Caco-2 (cell line): Measurements from ENCODE around the gene PDLIM7. TPM values are rescaled to one million over a fixed set of nuclear protein-coding genes. Genes with fewer than 3 reads are reported as not detected.

Source experiments
- BruUV-seq: library from RNA; stranded (reverse); fragments of 400-500 nt; replicated peaks from 2 replicates; lab custom pipeline; 2021; lab: Mats Ljungman, UMichigan
- CTCF ChIA-PET: fragments of 300-600 bp; sonication (Branson Sonifier 250); formaldehyde crosslinking; loops from one replicate; lab custom pipeline; 2022; ENCODE audit warnings: antibody characterized with exemption; lab: Charles Lee
- POLR2A ChIA-PET: fragments of 300-600 bp; sonication (Branson Sonifier 250); formaldehyde crosslinking; loops from one replicate; lab custom pipeline; 2022; ENCODE audit warnings: antibody characterized with exemption; lab: Charles Lee
- DNase-seq, 2 experiments: peaks; one replicate each; pipeline versions ENCODE4 v3.0.0 to v3.0.0-alpha.2; 2020 to 2022
- H3K27me3 ChIP-seq: replicated peaks from 2 replicates; pipeline ENCODE4 v1.6.0; 2011; ENCODE audit warnings: low read length; ENCODE audit not compliant: control insufficient read depth, insufficient read depth
- H3K36me3 ChIP-seq: 2 replicates; pipeline ENCODE4 v1.5.1; 2011; ENCODE audit warnings: low read length; ENCODE audit not compliant: control insufficient read depth, insufficient read depth
- H3K4me1 ChIP-seq: fragments of 250-450 bp; sonication (Bioruptor Pico); 2 replicates; pipeline ENCODE4 v1.5.1; 2020; ENCODE audit warnings: mild to moderate bottlenecking
- H3K4me3 ChIP-seq: 2 replicates; pipeline ENCODE4 v1.5.1; 2011; ENCODE audit warnings: low read depth, mild to moderate bottlenecking, control low read depth, low read length
- H3K9me3 ChIP-seq: fragments of 250-450 bp; sonication (Bioruptor Pico); 2 replicates; pipeline ENCODE4 v1.5.1; 2020; ENCODE audit warnings: mild to moderate bottlenecking, moderate library complexity
- H3K27ac Mint-ChIP-seq: one replicate; pipeline ENCODE4 v1.8.0; 2022; ENCODE audit warnings: mixed read lengths; ENCODE audit not compliant: unreplicated experiment
- H3K27me3 Mint-ChIP-seq: one replicate; pipeline ENCODE4 v1.8.0; 2022; ENCODE audit warnings: mixed read lengths; ENCODE audit not compliant: insufficient read depth, unreplicated experiment
- H3K36me3 Mint-ChIP-seq: one replicate; pipeline ENCODE4 v1.8.0; 2022; ENCODE audit warnings: mild to moderate bottlenecking, mixed read lengths; ENCODE audit not compliant: insufficient read depth, unreplicated experiment
- H3K4me1 Mint-ChIP-seq: one replicate; pipeline ENCODE4 v1.8.0; 2022; ENCODE audit warnings: low read depth, mixed read lengths; ENCODE audit not compliant: unreplicated experiment
- H3K4me3 Mint-ChIP-seq: one replicate; pipeline ENCODE4 v1.8.0; 2022; ENCODE audit warnings: mild to moderate bottlenecking, moderate library complexity, mixed read lengths; ENCODE audit not compliant: unreplicated experiment
- H3K9me3 Mint-ChIP-seq: one replicate; pipeline ENCODE4 v1.8.0; 2022; ENCODE audit warnings: mixed read lengths; ENCODE audit not compliant: unreplicated experiment
- intact Hi-C: fragments of 100-400 bp; cut with micrococcal nuclease; formaldehyde crosslinking; loops from one replicate; pipeline ENCODE4 v1.10.0; 2022; ENCODE audit not compliant: unreplicated experiment
- total RNA-seq: library from RNA; stranded (reverse); gene quantifications from 2 replicates; pipeline ENCODE4 v1.2.3, GENCODE V29; 2022
- TF ChIP-seq, protein P1 (sequence below), 2 experiments: fragments of 200-600 bp in 1 of 2; IDR thresholded peaks; 1 replicate in 1 of 2; 2 replicates in 1 of 2; pipeline versions ENCODE4 v1.5.1 to v1.8.0; 2011 to 2022; ENCODE audit warnings: antibody characterized with exemption in 1 of 2, control low read depth in 1 of 2, inconsistent platforms in 1 of 2, low read depth in 1 of 2, low read length in 1 of 2, mild to moderate bottlenecking in 1 of 2, moderate library complexity in 1 of 2; ENCODE audit not compliant: insufficient read depth in 1 of 2, severe bottlenecking in 1 of 2, unreplicated experiment in 1 of 2

PDLIM7 gene
- total RNA-seq, 1 experiment from 2014 or later, result 49.1 TPM

DNA sequence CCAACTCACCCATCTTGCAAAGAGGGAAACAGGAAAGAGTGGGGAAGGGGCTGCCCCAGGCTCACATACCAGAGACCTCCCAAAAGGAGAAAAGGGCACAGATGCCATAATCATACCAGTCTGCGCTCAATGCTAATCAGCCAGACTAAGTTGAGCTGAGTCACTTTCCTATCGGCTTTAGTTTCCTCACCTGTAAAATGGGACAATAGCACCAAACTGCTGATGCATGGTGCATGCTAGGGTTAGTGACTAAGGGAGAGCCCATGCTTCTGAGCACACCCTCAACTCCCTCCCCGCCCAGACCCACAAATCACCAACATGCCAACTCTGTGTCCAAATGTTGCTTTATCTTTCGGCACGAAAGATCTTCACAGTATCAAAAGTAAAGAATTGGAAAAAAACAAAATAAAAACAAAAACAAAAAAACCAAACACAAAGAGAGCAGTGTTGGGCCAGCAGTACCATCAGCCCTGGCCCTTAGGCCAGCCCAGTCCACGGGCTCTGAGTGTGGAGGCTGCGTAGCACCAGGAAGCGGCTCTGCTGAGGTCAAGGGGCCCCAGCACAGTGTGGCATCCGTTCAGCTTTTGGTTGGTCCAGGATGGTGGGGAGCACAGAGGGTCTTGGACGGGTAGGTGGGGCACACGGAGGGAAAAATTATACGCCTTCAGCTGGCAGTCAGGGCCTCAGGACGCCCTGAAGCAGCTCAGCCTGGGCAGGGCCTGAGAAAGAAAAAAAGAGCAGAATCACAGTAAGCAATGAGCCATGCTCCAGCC lies 22.2 kb upstream of the PDLIM7 start:
- peak overlapping the region; percentile 7 for H3K4me3 Mint-ChIP-seq

DNA sequence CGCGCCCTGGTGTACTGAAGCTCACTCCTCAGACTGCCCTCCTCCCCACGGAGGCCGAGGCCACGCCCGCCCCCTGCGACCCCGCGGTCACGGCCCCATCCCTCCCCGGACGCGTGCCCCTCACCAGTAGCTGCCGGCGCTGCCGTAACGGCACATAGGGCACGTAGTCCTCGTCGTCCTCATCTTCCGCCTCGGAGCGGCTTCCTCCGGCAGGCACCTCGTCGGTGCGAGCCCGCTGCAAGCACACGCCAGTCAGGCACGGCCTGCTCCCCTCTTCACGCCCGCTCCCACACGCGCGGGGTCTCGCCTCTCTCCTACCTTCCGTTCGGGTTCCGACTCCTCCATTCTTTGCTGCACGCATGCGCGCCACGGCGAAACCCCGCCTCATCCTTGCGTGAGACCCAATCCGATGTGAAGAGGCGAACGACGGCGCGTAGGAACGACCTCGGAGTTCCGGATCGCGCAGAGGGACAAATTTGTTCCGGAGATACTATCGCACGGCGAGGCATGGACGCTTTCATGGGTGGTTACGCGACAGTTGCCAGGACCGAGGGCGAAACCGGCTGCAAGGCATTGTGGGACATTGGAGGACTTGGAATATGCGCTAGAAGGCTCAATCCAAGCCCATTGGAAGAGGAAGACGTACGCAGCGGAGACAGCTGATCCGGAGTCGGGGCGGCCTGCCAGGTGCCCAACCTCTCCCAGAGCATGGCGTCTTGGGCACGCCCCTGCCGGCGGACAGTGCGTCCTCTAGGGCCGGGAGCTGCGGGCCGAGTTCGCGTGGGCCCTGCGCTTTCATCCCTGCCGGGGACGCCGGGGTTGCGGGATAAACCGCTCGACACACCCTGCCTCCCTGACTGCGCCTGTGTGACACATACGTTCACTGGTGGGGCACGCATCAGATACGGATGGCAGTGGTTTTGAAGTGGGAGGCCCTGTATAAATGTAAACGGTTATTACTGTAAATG lies 19.5 kb upstream of the PDLIM7 start, which contains the start of gene DDX41:
DDX41 (minus strand) TSS at position 361 of the 968 bp plus-strand sequence; CDS start at position 345, 16 bp downstream.
- intact Hi-C loops, result loop anchor here (1.0 kb wide), 1 partner anchor 71 kb away; no protein-coding TSS in a partner anchor
- DNase-seq, result peak; percentile 96 to 97
- ChIA-PET POLR2A (no interaction called here), CTCF (interaction anchor here (0.7 to 1.1 kb wide), 3 partner anchors 15 to 497 kb away, joined by 3 to 4 read pairs (median 3); no protein-coding TSS in a partner anchor)
- TSS peak; percentile 75 for BruUV-seq
- Mint-ChIP-seq H3K9me3 (no peaks in the 10 kb centered on the region), H3K27ac (peak within 1 kb of the TSS; percentile 92), H3K4me1 (peaks cover 15% of the 10 kb centered on the region), H3K36me3 (peaks cover 78% of the 10 kb centered on the region), H3K27me3 (no peaks in the 10 kb centered on the region), H3K4me3 (peak within 1 kb of the TSS; percentile 92)
- H3K4me1 ChIP-seq, result peaks cover 12% of the 10 kb centered on the region; the same call in 1 of the 2 replicates
- TF ChIP-seq, protein P1, sequence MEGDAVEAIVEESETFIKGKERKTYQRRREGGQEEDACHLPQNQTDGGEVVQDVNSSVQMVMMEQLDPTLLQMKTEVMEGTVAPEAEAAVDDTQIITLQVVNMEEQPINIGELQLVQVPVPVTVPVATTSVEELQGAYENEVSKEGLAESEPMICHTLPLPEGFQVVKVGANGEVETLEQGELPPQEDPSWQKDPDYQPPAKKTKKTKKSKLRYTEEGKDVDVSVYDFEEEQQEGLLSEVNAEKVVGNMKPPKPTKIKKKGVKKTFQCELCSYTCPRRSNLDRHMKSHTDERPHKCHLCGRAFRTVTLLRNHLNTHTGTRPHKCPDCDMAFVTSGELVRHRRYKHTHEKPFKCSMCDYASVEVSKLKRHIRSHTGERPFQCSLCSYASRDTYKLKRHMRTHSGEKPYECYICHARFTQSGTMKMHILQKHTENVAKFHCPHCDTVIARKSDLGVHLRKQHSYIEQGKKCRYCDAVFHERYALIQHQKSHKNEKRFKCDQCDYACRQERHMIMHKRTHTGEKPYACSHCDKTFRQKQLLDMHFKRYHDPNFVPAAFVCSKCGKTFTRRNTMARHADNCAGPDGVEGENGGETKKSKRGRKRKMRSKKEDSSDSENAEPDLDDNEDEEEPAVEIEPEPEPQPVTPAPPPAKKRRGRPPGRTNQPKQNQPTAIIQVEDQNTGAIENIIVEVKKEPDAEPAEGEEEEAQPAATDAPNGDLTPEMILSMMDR (IDR thresholded peaks at IDR 0.05; ENCODE audit: insufficient read depth in 1 of 2, low read depth in 1 of 2, low read length in 1 of 2, severe bottlenecking in 1 of 2, unreplicated experiment in 1 of 2), result no peak
- no peaks in the 10 kb centered on the region for H3K27me3 ChIP-seq
- peaks cover 15% of the 10 kb centered on the region for H3K36me3 ChIP-seq
- peak within 1 kb of the TSS; percentile 99 for H3K4me3 ChIP-seq
- H3K9me3 ChIP-seq, result no peaks in the 10 kb centered on the region

More for the DNA sequence above, 22.2 kb upstream of the PDLIM7 start:
- no peaks in the 10 kb centered on the region for H3K9me3 Mint-ChIP-seq
- POLR2A ChIA-PET, result no interaction called here
- no peaks in the 10 kb centered on the region for H3K9me3 ChIP-seq
- H3K27ac Mint-ChIP-seq, result no peak overlapping the region
- BruUV-seq, result no TSS peak
- H3K36me3 ChIP-seq, result peaks cover 8% of the 10 kb centered on the region
- TF ChIP-seq, protein P1 (IDR thresholded peaks at IDR 0.05; ENCODE audit: insufficient read depth in 1 of 2, low read depth in 1 of 2, low read length in 1 of 2, severe bottlenecking in 1 of 2, unreplicated experiment in 1 of 2), result no peak
- intact Hi-C loops, result no loop called here
- no peaks in the 10 kb centered on the region for H3K27me3 Mint-ChIP-seq
- CTCF ChIA-PET, result no interaction called here
- peaks cover 76% of the 10 kb centered on the region for H3K36me3 Mint-ChIP-seq
- no peak overlapping the region for H3K4me3 ChIP-seq
- no peak for DNase-seq
- H3K4me1 Mint-ChIP-seq, result peaks cover 15% of the 10 kb centered on the region
- H3K4me1 ChIP-seq, result peaks cover 12% of the 10 kb centered on the region; the same call in 1 of the 2 replicates
- H3K27me3 ChIP-seq, result no peaks in the 10 kb centered on the region

DNA sequence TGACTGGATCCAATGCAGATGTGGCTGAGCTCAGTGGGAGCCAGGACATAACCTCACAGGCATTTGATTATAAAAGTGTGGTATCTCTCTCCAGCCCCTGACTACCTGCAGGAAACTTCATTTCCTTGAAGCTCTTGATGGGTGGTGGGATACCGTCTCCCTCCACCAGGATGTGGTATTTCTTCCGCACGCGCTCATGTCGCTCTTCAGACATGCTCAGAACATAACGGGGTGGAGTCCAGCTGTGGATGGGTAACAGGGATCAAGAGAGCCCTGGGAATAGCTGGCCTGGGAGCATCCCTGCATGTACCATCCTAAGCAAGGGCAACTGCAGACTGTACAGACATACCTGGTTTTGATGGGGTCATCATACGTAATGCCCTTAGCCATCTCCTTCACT lies 18.2 kb upstream of the PDLIM7 start:
- Mint-ChIP-seq H3K9me3 (no peaks in the 10 kb centered on the region), H3K4me1 (peaks cover 14% of the 10 kb centered on the region), H3K27ac (peak overlapping the region; percentile 92), H3K4me3 (peak overlapping the region; percentile 92), H3K27me3 (no peaks in the 10 kb centered on the region), H3K36me3 (peaks cover 73% of the 10 kb centered on the region)
- TF ChIP-seq, protein P1 (IDR thresholded peaks at IDR 0.05; ENCODE audit: insufficient read depth in 1 of 2, low read depth in 1 of 2, low read length in 1 of 2, severe bottlenecking in 1 of 2, unreplicated experiment in 1 of 2), result no peak
- Histone ChIP-seq H3K4me1 (peaks cover 12% of the 10 kb centered on the region; the same call in 1 of the 2 replicates), H3K9me3 (no peaks in the 10 kb centered on the region), H3K36me3 (peaks cover 13% of the 10 kb centered on the region), H3K27me3 (no peaks in the 10 kb centered on the region), H3K4me3 (peak overlapping the region; percentile 99)
- BruUV-seq, result no TSS peak
- POLR2A ChIA-PET, result interaction anchor here (0.6 kb wide), 1 partner anchor 22 kb away, joined by 3 read pairs; no protein-coding TSS in a partner anchor
- no peak for DNase-seq
- intact Hi-C loops, result no loop called here
- CTCF ChIA-PET, result interaction anchor here (0.6 to 0.9 kb wide), 2 partner anchors 58 to 145 kb away, joined by 3 read pairs; no protein-coding TSS in a partner anchor
